GM12875 (cell line): ENCODE results near the gene HLA-DPA1.

Experiments used
- H3K4me3 ChIP-seq: one replicate; pipeline ENCODE4 v1.5.1; 2011; ENCODE audit warnings: low read depth, low read length, control low read depth
- TF ChIP-seq, protein P1 (sequence below): IDR thresholded peaks from 2 replicates; pipeline ENCODE4 v1.5.1; 2011; ENCODE audit warnings: low read depth, mild to moderate bottlenecking, control low read depth, inconsistent platforms, low read length, moderate library complexity, borderline replicate concordance; ENCODE audit not compliant: insufficient read depth

Gene HLA-DPA1

GRCh38 chr6:33088931-33089620, 15.6 kb upstream of the HLA-DPA1 start:
- H3K4me3 ChIP-seq: no peak overlapping the region
- TF ChIP-seq, protein P1, sequence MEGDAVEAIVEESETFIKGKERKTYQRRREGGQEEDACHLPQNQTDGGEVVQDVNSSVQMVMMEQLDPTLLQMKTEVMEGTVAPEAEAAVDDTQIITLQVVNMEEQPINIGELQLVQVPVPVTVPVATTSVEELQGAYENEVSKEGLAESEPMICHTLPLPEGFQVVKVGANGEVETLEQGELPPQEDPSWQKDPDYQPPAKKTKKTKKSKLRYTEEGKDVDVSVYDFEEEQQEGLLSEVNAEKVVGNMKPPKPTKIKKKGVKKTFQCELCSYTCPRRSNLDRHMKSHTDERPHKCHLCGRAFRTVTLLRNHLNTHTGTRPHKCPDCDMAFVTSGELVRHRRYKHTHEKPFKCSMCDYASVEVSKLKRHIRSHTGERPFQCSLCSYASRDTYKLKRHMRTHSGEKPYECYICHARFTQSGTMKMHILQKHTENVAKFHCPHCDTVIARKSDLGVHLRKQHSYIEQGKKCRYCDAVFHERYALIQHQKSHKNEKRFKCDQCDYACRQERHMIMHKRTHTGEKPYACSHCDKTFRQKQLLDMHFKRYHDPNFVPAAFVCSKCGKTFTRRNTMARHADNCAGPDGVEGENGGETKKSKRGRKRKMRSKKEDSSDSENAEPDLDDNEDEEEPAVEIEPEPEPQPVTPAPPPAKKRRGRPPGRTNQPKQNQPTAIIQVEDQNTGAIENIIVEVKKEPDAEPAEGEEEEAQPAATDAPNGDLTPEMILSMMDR: no peak

GRCh38 chr6:33088258-33088930, 14.9 kb upstream of the HLA-DPA1 start:
- TF ChIP-seq, protein P1: no peak
- H3K4me3 ChIP-seq: no peak overlapping the region

- H3K4me3 ChIP-seq: no peak overlapping the region
- TF ChIP-seq, protein P1: no peak
Observed at GRCh38 chr6:33085627-33086026, 12.2 kb upstream of the HLA-DPA1 start.

- TF ChIP-seq, protein P1: peak; percentile 59
Observed at GRCh38 chr6:33082702-33083101, 9.3 kb upstream of the HLA-DPA1 start.

GRCh38 chr6:33081098-33081824, 7.8 kb upstream of the HLA-DPA1 start:
- no peak overlapping the region for H3K4me3 ChIP-seq
- TF ChIP-seq, protein P1: no peak

More at GRCh38 chr6:33082702-33083101, 9.3 kb upstream of the HLA-DPA1 start:
- H3K4me3 ChIP-seq: no peak overlapping the region

DNA sequence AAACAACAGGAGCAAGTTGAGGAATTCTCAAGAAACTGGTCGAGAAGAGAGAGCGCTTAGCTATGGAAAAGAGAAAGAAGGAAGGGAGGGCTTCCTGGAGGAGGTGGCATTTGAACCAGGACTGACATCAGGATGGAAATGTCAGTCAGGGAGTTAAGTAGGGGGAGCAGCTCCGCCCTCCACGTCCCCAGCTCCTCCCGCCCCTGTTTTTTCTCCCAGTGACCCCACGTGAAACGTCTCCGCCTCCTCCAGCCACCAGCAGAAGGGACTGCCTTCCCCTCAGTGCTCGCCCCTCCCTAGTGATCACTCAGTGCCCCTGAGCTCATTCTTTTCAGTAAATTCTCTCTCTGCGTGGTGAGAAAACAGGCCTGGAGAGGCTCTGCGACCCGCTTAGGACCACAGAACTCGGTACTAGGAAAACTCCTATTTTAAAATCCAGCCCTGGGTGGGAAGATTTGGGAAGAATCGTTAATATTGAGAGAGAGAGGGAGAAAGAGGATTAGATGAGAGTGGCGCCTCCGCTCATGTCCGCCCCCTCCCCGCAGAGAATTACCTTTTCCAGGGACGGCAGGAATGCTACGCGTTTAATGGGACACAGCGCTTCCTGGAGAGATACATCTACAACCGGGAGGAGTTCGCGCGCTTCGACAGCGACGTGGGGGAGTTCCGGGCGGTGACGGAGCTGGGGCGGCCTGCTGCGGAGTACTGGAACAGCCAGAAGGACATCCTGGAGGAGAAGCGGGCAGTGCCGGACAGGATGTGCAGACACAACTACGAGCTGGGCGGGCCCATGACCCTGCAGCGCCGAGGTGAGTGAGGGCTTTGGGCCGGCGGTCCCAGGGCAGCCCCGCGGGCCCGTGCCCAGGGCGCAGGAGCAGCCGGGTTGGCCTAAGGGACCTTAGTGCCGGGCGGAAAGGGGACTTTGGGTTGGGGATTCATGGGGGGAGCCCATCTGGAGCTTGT, 7.0 kb upstream of the HLA-DPA1 start:
- H3K4me3 ChIP-seq: no peak overlapping the region

More for the DNA sequence above, 7.0 kb upstream of the HLA-DPA1 start:
- TF ChIP-seq, protein P1: no peak
